Rectal smooth muscle tissue (tissue), 1 donor: ENCODE measurements around the gene SP6.

Experiments used
- H3K27ac ChIP-seq: one replicate; pipeline ENCODE4 v1.7.0; 2013; ENCODE audit warnings: low read depth, low read length, inconsistent platforms
- H3K27me3 ChIP-seq: one replicate; pipeline ENCODE4 v1.7.0; 2013; ENCODE audit warnings: low read length; ENCODE audit not compliant: control insufficient read depth, insufficient read depth
- H3K36me3 ChIP-seq: one replicate; pipeline ENCODE4 v1.7.0; 2013; ENCODE audit warnings: low read length; ENCODE audit not compliant: control insufficient read depth, insufficient read depth
- H3K4me1 ChIP-seq: one replicate; pipeline ENCODE4 v1.7.0; 2013; ENCODE audit warnings: low read length; ENCODE audit not compliant: control insufficient read depth, insufficient read depth
- H3K4me3 ChIP-seq: one replicate; pipeline ENCODE4 v1.7.0; 2013; ENCODE audit warnings: low read length
- H3K9ac ChIP-seq: one replicate; pipeline ENCODE4 v1.7.0; 2013; ENCODE audit warnings: low read length

Gene SP6

DNA sequence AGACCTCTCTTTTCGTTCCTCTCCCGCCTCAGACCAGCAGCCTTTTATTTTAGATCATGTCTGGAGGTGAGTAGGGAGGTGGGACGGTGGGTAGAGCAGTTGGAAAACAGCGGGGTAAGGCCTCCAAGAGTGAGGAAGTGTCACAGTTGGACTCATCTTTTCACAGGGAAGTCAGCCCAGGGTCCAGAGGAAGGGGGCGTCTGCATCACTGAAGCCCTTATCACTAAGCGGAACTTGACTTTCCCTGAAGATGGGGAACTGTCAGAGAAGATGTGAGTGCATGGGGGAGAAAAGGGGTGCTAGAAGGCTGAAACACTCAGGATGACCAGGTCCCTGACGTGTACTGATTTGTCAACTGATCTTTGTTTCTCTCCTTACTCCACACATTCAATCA, 19.0 kb downstream of the SP6 start:
- Histone ChIP-seq H3K27me3 (no peaks in the 10 kb centered on the region), H3K4me1 (peaks cover 11% of the 10 kb centered on the region), H3K4me3 (peak overlapping the region; percentile 99), H3K27ac (no peak overlapping the region), H3K9ac (peak overlapping the region; percentile 36), H3K36me3 (peaks cover 9% of the 10 kb centered on the region)

GRCh38 chr17:47831003-47831933, 19.7 kb downstream of the SP6 start, which contains the start of the genes LRRC46 and MRPL10:
Gene LRRC46 (plus strand): TSS chr17:47831670. CDS start chr17:47831990, 320 bp downstream.
Gene MRPL10 (minus strand): TSS chr17:47831541. CDS start chr17:47831511, 30 bp downstream.
- Histone ChIP-seq H3K4me3 (peak within 1 kb of the TSS; percentile 99), H3K36me3 (peaks cover 10% of the 10 kb centered on the region), H3K9ac (peak within 1 kb of the TSS; percentile 50), H3K27me3 (no peaks in the 10 kb centered on the region), H3K27ac (peak within 1 kb of the TSS; percentile 77), H3K4me1 (peaks cover 11% of the 10 kb centered on the region)

DNA sequence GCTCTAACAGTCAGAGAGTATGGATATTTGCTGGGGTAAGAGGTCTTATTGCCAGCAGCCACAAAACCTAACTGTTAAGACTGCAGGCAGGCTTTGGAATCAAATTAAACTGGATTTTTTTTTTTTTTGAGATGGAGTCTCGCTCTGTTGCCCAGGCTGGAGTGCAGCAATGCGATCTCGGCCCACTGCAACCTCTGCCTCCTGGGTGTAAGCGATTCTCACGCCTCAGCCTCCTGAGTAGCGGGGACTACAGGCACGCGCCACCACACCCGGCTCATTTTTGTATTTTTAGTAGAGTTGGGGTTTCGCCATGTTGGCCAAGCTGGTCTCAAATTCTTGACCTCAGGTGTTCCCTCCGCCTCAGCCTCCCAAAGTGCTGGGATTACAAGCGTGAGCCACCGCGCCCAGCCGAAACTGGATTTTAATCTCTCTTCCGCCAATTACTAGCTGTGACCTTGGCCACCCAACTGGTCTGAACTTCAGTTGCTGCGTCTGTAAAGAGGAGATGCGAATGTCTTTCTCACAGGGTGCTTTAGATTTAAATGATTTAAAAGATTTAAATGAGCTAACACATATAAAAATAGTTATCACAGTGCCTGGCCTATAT, 20.5 kb downstream of the SP6 start:
- Histone ChIP-seq H3K4me3 (peak overlapping the region; percentile 99), H3K9ac (no peak overlapping the region), H3K36me3 (peaks cover 8% of the 10 kb centered on the region), H3K4me1 (peaks cover 11% of the 10 kb centered on the region), H3K27ac (peak overlapping the region; percentile 77), H3K27me3 (no peaks in the 10 kb centered on the region)

GRCh38 chr17:47829870-47830269, 21.1 kb downstream of the SP6 start:
- Histone ChIP-seq H3K27ac (no peak overlapping the region), H3K4me1 (peaks cover 11% of the 10 kb centered on the region), H3K4me3 (no peak overlapping the region), H3K27me3 (no peaks in the 10 kb centered on the region), H3K36me3 (peaks cover 8% of the 10 kb centered on the region), H3K9ac (no peak overlapping the region)

DNA sequence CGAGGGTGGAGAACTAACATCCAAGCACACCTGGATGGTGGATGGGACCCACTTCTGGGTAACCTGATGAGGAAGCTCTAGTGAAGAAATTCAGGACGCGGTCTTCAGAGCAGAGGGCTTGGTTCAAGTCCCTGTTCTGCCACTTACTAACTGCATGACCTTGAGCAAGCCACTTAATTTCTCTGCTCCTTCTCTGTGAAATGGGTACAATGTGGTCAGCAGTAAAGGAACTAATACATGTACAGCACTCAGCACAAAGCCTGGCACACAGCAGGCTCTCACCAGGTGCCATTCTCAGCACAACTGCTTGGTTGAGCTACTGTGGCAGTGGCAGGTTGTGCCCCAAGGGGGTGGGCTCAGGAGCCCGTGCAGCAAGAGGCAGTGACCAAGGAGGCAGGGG, 27.4 kb downstream of the SP6 start:
- H3K27ac ChIP-seq, result no peak overlapping the region
- H3K4me3 ChIP-seq, result no peak overlapping the region
- H3K36me3 ChIP-seq, result peaks cover 18% of the 10 kb centered on the region
- H3K9ac ChIP-seq, result no peak overlapping the region
- H3K27me3 ChIP-seq, result no peaks in the 10 kb centered on the region
- H3K4me1 ChIP-seq, result peaks cover 6% of the 10 kb centered on the region

DNA sequence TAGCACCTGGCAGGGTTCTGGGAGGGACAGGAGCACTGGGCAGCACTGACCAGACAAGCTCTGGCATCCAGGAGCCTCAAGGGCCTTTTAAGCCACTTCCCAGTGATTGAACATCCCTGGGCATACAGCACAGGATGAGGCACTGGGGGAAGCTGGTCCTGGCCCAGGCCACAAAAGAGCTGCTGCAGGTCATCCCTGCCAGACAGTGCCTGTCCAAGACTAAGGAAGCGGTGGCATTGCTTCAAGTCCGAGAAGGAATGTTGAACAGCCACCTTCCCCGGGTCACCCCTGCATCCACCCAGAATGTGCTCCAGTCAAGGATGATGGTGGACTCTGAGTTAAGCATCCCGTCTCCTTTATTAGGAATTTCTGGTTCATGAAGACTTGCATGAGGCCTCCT, 28.2 kb downstream of the SP6 start:
- peaks cover 6% of the 10 kb centered on the region for H3K4me1 ChIP-seq
- no peak overlapping the region for H3K27ac ChIP-seq
- no peaks in the 10 kb centered on the region for H3K27me3 ChIP-seq
- H3K36me3 ChIP-seq, result peaks cover 26% of the 10 kb centered on the region
- H3K9ac ChIP-seq, result no peak overlapping the region
- no peak overlapping the region for H3K4me3 ChIP-seq

- H3K9ac ChIP-seq, result peak within 1 kb of the TSS; percentile 74
- H3K4me3 ChIP-seq, result peak within 1 kb of the TSS; percentile 88
- no peak within 1 kb of the TSS for H3K27ac ChIP-seq
- H3K27me3 ChIP-seq, result no peaks in the 10 kb centered on the region
- H3K4me1 ChIP-seq, result peaks cover 6% of the 10 kb centered on the region
- H3K36me3 ChIP-seq, result peaks cover 29% of the 10 kb centered on the region
Measured at GRCh38 chr17:47821424-47822391, 29.3 kb downstream of the SP6 start, which contains the start of gene OSBPL7. Gene OSBPL7 (minus strand): TSS chr17:47821794. CDS start chr17:47820278, 1,516 bp downstream.

- no peaks in the 10 kb centered on the region for H3K27me3 ChIP-seq
- H3K27ac ChIP-seq, result no peak overlapping the region
- peak overlapping the region; percentile 88 for H3K4me3 ChIP-seq
- H3K9ac ChIP-seq, result peak overlapping the region; percentile 74
- peaks cover 28% of the 10 kb centered on the region for H3K36me3 ChIP-seq
- peaks cover 6% of the 10 kb centered on the region for H3K4me1 ChIP-seq
Measured at GRCh38 chr17:47821031-47821423, 29.9 kb downstream of the SP6 start.

GRCh38 chr17:47820033-47820789, 30.8 kb downstream of the SP6 start:
- Histone ChIP-seq H3K9ac (peak overlapping the region; percentile 45), H3K27me3 (no peaks in the 10 kb centered on the region), H3K36me3 (peaks cover 31% of the 10 kb centered on the region), H3K4me3 (peak overlapping the region; percentile 88), H3K4me1 (peaks cover 6% of the 10 kb centered on the region), H3K27ac (no peak overlapping the region)

- Histone ChIP-seq H3K27ac (no peak overlapping the region), H3K36me3 (peaks cover 31% of the 10 kb centered on the region), H3K27me3 (no peaks in the 10 kb centered on the region), H3K4me3 (no peak overlapping the region), H3K9ac (no peak overlapping the region), H3K4me1 (peaks cover 6% of the 10 kb centered on the region)
Measured at GRCh38 chr17:47819475-47819874, 31.5 kb downstream of the SP6 start.

- Histone ChIP-seq H3K27ac (no peak overlapping the region), H3K27me3 (no peaks in the 10 kb centered on the region), H3K4me1 (peaks cover 6% of the 10 kb centered on the region), H3K4me3 (no peak overlapping the region), H3K36me3 (peaks cover 30% of the 10 kb centered on the region), H3K9ac (no peak overlapping the region)
Measured at GRCh38 chr17:47818002-47818695, 32.8 kb downstream of the SP6 start.
